Measurements from ENCODE around the gene MVB12B.

MVB12B gene

DNA sequence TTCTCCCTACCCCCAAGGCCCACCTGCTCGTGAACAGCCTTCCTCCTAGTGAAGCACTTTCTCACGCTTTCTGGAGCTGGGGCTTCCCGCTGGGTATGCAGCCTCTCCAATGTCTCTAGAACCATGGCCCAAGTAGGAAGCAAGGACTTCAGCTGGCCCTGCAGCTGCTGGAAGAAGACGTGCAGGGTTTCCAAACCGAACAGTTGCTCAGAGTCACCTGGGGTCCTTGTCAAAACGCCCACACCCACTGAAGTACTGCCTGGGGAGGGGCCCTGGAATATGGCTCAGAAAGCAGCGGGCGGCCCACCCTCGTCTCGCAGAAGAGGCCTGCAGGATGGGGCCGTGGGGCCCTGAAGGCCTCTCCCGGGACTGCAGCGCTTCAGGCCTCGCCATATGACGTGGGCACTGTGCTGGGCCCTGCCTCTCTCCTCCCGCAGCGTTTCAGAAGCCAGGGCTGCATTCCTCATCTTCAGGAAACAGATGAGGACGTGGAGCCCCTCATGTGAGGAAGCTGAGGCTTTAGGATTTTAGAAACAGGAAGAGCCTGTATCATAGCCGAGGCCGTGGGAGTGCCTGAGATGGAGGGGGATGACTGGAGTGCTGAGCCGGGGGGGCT lies 171.1 kb downstream of the MVB12B start:
- no peak for DNase-seq

DNA sequence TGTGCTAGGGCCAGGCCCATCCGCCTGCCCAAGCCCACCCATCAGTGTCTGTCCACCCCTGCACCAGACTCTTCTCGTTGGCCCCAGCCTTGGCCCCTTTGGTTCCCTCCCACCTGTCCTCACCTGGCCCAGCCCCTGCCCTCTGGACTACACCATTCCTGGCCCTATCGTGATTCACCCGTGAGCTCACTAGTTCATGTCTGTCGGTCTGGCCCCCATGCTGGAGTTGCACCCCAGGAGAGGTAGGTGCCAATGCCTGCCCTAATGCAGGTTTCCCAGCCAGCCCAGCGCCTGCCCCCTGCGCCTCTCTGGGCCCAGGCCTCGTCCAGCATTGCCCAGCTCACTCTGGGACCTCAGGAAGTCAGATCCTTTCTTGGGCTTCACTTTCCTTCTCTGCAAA lies 171.7 kb downstream of the MVB12B start:
- no peak for DNase-seq

DNA sequence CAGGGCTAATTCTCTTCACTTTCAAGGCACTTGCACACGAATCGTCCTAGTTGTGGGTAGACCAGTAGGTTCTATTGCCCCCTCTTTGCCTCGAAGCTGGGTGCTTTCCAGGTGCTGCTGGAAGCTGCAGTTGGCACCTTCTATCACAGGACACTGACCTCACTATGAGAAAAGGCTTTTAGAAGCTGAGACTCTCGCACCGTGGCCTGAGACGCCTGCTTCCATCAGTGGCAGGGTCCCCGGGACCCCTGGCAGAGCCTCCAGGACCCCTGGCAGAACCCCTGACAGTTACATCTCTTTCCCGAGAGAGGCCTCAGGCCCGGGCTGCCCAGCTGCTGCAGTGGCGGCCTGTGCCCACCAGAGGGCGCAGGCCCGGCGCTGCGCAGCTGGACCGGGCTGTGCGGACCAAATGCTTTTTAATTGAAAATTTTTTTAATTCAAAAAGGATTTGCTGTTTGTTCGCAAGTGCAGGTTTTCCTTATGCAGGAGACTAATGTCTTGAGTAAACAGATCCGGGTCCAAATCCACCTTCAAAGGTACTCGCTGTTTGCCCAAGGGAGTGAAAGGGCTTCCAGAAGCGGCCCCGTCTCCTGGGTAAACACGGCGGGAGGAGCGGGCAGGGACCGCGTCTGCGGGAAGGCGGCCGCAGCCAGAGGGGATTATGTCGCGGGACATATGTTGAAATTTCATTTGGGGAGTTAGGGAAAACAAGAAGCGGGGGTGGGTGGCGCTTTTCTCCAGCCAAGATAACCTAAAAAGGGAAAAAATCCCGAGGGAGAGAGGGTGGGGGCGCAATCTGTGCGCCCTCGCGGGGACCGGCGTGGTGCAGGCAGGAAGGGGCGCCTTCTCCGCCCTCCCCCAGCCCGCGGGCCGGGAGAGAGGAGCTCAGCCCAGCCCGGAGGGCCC lies 172.6 kb downstream of the MVB12B start:
- peak; percentile 82 for DNase-seq

DNA sequence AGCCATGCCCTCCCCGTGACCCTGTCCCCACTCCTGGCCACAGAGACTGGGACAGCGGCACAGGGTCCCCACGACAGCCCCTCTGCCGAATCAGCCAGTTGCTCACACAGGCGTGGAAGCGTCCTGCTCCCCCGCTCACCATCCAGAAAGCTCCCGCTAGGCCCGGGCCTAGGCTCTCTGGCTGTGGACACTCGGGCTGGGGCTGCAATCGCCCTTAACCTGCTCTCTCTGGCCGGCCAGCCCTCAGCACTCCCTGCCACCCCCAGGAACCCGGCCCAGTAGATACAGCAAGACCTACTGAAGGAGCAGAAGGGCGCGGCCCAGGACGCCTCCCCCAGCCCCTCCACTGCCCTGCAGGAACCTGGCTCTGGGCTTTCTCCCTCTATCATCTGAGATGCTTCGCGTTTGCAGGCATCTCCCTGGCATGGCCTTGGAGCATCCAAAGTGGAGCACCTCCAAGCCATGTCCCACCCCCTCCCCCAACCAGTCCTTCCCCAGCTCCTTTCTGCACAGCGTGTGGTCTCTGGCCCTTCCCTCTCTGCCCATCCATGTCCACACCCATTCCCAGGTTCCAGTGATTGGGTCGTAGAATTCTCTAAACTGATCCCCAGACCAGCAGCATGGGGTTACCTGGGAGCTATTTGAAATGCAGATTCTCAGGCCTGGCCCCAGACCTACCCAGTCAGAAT lies 173.4 kb downstream of the MVB12B start:
- DNase-seq, result no peak

DNA sequence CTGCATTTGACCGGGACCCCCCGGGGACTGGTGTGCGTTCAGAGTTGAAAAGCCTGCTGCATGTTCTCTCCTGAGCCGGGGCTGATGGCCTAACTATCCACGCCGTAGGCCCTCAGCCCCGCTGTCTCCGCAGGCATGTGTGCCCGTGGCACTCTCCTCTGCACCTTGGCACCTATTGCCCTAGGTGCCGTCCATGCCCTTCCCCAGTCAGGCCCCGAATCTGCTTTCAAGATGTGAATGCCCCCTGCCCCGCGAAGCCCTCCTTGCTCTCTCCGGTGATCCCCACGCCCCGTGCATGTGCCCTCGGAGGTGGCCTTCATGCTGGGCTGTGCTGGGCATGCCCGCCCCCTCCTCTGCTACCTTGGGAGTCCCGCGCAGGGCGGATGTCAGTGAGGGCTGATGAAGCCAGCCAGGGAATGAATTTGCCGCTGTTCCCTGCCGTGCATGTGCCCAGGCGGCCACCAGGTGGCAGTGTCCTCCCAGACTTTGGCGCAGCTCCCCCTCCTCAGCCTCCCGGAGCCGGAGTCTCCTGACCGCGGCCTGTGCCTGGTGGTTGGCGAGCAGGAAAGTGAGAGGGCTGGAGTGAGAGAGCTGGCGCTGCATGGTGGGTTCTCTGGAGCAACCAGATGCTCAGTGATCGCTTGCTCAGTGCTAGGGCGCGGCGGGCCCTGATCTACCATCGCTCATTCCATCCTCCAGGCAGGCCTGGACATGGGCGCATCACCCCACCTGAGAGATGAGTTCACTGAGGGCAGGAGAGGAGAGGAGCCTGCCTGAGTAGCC lies 174.2 kb downstream of the MVB12B start:
- peak; percentile 90 for DNase-seq

DNA sequence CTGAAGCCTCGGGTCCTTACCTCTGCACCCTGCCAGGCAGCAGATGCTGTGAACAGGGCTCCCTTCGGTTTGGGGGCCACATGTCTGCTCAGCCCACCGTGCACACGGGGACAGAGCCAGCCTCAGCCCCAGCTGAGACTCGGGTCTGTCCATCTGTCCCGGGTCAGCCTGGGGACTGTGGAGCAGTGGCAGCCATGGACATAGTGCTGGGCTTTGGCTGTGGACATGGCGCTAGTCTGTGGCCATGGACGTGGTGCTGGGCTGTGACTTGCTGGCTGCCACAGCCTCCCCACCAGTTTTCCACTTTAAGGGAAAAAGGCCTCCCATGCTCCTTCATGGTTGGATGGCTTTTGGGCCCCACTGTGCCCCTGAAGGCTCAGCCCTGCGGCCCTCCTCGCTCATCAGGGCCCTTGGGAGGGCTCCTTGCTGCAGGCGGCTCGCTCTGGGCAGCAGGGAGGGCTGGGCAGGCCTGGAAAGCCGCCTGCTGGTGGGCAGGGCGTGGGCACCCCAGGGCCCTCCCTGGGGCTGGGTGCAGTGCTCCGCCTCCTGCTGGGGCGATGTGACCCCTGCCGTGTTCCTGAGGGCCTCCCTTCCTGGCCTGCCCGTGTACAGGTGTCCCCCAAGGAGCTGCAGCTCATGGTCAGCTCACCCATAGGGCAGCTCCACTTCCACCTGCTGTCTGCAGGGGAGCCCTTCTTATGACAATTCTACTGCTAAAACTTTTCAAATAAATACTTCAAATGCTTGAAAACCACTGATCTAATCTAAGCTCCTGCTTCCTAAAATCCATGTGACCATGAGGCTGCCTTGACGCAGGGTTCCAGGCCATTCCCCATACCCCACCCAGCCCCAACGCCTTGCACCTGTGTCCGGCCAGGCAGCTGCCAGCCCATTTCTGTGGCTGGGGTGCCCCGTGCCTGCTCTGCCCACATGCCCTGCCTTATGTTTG lies 175.0 kb downstream of the MVB12B start:
- DNase-seq, result no peak

DNA sequence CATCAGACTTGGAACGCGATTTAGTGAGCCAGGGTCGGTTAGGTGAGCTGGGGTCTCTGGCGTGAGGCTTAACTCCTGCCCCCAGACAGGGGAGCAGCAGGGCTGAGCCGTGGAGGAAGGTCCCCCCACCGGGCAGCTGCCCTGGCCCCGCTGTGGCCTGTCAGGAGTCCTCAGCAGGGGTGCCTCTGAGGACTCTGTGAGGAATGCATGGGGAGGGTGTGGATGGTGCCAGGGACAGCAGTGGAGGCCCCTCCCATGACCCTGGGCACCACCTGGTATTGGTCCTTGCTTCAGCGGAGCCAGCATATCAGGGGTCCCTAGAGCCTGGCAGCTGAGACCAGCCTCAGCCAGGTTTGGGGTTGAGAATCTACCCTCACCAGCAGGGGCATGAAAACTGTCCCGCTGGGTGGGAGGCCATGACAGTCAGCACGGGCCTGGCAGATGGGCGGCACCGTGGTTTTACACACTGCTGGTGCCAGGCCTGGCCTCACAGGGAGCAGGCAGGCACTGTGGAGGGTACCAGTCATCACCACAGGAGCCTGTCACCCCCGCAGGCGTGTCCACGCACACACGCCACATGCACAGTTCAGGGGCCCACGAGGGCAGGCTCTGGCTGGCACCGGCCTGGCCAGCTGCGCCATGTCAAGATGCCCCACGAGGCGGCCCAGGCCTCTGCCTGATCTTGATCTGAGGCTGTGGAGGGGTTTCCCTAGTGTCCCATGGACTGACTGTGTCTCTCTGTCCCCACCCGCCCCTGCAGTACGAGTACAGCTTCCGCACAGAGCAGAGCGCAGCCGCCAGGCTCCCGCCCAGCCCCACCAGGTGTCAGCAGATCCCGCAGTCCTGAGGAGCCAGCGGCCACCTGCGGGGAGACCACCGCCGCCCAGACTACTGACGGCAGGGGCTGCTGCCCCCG lies 176.0 kb downstream of the MVB12B start:
- no peak for DNase-seq

DNA sequence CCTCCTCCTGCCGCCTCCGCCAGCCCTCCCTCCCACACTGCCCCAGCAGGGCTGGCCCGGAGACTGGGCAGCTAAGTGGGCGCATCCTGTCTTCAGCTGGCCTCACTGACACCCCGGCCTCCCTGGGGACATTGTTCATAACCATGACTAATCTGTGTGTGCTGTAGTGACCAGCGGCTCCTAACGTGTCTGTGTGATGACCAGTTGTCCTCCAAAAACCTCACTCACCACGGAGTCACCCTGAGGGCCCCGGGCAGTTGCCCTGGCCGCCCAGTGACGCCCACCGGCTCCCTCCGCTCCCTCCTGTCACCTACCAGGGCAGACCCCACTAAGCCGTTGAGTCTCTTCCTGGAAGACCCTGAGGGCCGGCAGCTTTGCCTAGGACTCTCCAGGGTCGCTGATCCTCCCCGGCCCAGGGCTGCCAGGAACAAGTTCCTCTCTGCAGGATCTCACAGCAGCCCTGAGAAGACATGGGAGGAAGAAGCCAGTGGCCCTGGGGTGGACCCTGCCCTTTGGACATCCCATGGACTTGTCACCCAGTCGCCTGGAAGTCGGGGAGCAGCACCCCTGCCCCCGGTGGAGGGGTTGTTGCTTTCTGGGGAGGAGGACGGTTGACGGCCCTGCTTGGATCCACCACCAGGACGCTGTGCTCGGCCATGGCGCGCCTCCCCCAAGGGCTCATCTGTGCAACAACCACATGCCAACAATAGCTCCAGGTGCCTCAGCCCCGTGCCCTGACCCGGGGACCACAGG lies 176.9 kb downstream of the MVB12B start:
- DNase-seq, result no peak

DNA sequence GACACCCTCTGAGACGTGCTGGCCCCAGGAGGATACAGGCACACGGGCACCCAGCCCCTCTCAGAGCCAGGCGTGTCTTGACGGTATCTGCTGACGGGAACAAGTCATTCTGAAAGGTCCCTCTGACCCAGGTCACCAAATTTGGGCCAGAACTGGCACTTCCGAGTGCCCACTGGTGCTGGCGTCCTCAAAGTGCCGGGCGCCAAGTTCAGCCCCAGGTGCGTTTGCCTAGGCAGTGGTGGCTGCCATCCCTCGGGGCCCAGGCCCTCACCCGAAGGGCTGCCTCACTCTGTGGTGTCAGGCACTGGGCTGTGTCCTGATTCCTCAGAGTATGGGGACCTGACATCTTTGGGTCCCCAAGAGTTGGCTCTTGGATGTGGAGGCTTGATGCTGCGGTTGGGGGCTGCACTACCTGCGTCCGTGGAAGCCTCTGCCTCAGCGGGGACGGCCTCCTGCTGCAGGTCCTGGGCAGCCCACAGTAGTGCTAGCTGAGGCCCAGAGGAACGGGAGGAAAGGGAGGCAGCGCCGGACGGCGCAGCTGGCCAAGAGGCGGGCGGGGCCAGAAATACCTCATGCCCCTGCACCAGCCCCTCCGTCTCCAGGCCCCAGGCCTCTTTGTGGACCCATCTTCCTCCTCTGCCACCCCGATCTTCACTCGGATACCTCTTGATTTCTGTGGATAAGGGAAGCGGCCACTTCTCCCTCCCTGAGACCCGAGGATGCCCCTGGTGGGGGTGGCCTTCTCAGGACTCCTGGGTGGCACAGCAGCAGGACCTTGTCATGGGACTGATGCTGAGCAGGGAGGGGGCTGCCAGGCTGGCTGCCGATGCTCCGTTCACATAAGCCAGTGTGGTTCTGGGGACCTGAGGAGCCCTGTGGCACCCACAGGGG lies 177.7 kb downstream of the MVB12B start:
- DNase-seq, result no peak

DNA sequence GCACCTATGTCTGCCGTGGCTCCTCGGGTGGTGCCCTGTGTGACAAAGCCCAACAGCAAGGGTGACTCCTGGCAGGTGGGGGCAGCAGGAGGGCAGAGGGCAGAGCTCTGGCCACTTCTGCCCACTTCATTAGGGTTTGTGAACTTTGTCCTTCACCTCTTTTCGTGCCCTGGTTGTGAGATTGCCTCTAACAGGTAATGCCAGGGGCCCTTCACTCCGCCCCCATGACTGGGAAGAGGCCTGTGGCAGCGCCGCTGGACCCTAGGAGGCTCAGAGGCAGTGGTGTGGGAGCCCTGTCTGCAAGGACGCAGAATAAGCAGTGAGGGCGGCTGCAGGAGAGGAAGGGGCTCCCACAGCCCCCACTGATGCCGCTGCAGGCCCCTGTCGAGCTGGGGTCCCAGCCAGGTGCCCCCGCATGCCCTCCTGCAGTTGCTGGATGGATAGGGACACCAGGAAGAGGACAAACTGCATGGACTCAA lies 178.4 kb downstream of the MVB12B start:
- no peak for DNase-seq

DNA sequence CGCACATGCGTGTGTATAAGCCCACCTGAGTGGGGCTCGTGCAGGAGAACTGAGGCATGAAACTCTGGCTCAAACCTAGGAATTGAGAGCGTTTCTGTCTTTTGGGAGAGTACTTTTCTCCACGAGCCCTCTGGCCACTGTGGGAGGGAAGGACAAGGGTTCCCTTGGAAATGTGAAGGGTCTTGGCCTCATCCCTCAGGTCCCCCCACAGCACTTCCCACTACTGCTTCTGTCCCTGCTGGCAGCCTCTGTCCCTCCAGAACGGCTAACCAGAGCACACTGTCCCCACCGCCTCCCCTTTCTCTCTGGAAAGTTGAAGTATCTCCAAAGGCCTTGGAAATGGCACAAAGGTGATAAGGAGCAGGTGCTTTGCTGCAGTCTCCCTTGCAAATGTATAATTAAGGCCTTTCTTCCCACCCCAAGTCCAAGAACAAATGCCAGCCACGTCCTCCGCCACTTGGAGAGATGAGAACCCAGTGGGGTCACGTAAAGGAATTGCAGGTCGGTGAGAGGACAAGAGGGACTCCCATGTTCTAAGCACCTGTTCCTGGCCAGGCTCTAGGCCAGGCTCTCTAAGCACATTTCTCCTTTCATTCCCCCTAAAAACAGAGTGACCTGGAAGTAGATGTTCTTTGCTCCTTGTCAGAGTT lies 179.2 kb downstream of the MVB12B start:
- DNase-seq, result peak; percentile 61

DNA sequence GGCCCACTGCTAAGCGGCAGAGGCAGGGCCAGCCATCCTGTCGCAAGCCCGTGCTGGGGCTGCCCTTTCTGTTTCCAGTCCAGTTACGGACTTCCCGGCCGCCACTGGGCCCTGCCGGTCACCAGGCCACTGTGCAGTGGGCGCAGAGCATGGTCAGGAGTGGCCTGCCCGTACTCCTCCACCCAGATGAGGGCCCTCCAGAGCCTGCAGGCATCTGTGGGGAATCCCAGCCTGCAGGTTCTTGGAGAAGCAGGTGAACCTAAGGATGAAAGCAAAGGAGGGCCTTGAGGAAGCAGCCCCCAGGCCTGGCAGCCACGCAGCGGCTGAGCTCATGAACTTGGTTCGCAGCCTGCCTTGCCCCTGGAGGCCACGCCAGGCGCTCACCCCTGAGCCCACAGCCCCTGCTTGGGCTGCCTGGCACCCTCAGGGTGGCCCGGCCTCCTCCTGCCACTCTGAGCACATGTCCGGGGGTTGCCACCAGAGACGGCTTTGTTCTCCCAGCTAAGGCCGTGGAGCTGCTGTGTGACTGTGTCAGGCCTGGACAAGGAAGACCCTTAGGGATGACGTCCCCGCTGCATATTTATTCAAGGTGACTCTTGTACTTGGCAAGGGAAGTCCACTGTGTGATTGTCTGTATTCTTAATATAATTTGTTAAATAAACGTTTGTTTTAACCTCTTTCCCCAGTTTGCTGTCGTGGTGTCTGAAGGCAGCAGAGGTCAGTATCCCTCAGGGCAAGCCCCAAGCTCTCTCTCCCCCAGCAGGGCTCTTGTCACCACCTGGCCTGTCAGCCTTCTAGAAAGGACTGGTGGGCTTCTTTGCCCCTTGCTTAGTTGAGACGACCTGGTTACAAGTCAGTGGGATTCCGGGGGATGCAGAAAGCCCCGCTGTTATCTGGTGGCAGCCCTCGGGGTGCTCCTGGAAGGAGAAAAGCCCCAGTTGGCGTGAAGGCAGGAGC lies 180.0 kb downstream of the MVB12B start:
- peak; percentile 43 for DNase-seq

DNA sequence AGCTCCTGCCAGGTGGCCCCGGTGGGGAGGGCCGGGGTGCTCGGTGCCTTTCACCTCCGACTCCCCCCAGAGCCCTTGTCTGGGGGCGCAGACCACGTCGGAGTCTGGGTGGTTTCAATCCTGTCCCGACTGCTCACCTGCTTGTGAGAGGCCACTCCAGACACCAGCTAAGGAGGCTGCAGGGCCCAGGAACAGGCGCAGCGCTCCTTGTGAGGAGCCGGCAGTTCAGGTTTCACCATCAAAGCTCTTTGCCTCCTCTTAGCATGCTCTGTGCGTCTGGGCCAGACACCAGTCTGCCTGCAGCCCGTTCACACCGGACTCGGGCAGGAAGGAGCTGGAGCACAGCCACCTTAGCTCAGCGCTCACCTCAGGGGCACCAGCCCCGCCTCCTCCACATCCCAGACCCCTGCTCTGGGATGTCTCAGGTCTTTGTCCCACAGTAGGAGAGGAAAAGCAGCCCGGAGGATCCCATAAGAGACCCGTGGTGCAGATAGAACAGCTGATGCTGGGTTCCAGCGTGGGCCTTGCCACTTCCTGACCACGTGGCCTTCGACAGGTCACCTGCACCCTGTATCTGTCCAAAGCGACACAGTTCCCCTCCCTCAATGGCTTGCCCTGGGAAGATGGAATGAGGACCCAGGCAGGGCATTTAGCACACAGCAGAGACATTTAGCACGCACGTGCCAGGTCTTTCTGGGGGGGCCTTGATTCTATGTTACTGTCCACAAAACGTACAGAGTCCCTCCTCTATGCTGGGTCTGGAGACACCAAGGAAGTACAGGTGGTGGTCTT lies 180.9 kb downstream of the MVB12B start:
- DNase-seq, result peak; percentile 43

DNA sequence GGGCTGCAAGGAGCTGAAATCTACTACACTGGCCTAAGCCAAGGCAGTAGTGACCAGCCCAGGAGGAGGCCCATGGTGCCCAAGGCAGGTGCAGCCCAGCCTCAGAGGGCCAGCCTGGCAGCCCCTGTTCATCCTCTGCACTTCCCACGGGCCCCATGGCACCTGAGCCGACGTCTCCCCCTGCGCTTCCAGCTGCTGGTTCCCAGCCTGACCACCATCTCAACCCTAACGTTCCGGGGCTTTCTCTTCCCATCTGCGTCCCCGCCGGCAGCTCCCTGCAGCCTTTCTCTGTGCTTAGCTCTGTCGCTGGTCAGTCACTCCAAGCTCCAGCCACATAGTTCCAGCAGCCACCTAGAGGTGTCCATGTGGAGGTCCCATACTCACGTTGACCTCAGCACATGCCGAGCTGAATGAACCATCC lies 181.6 kb downstream of the MVB12B start:
- DNase-seq, result peak; percentile 55

DNA sequence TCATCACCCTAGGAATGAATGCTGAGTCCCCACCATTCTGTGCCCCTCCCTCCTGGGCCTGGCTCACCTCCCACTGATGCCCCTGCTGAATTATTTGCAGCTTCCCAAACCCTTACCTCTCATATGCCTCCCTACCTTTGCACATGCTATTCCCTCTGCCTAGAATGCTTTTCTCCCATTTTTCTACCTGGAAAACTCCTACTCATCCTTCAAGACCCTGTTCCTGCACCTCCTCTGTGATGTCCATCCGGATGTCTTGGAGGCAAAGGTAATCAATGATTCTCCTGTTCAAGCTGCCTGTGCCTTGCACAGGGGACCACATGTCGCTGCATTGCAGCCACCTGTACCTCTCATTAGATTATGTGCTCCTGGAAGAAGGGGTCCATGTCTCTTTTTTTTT lies 182.3 kb downstream of the MVB12B start:
- peak; percentile 10 for DNase-seq

DNA sequence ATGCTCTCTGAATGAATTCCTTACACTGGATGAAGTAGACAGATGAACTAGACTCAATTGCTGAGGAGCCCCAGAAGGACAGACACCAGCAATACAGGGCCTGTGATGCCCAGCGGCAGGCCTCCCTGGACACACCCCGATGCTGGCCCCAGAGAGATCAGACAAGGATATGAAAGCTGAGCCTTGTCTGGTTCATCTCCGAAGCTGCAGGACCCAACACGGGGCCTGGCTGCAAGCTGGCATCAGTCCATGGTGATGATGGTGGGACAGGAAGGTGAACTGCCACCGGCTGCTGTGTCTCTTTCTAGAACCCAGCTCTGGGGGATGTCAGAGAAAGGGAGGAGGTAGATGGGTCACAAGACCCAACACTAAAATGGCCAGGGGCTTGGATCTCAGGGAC lies 183.1 kb downstream of the MVB12B start:
- peak; percentile 36 for DNase-seq

All from activated effector memory CD4-positive, alpha-beta T cell treated with anti-CD3 and anti-CD28 coated beads, Interleukin-2, amount 50 U/mL, for 16 hours (primary cell).